Sigmoid colon (tissue), 4 donors: ENCODE measurements around the gene MROH8.

Source experiments
- CTCF ChIP-seq, 4 experiments: fragments of 450-650 bp in 3 of 4; fragments of 200-600 bp in 1 of 4; IDR thresholded peaks; one replicate each; pipeline ENCODE4 v1.5.1; 2016 to 2019; ENCODE audit warnings: antibody characterized with exemption in 4 of 4, mild to moderate bottlenecking in 3 of 4, moderate library complexity in 2 of 4
- EP300 ChIP-seq, 4 donors: sonication (generic); formaldehyde crosslinking; IDR thresholded peaks; one replicate each; pipeline ENCODE4 v1.6.1; 2017; ENCODE audit warnings: antibody characterized with exemption in 4 of 4

- TF ChIP-seq CTCF (IDR thresholded peaks at IDR 0.05) (no peak), EP300 (IDR thresholded peaks at IDR 0.05) (no peak)
Measured at GRCh38 chr20:37147250-37147649, 32.1 kb downstream of the MROH8 start.
